Activated B cell treated with CpG ODN at 0.5 μM for 24 hours (primary cell): ENCODE data around the gene PELI3. TPM values are rescaled to one million over a fixed set of nuclear protein-coding genes. Genes with fewer than 3 reads are reported as not detected.

Experiments used
- ATAC-seq: fragments of 200-7000 bp; cut with Tn5 transposase; one replicate; pipeline ENCODE4 v1.10.0; 2021; ENCODE audit warnings: low read depth, mild to moderate bottlenecking, moderate library complexity
- CTCF ChIA-PET: fragments of 350-600 bp; sonication (Branson Sonifier 250); formaldehyde crosslinking; loops from one replicate; lab custom pipeline; 2021; ENCODE audit warnings: antibody characterized with exemption; lab: Charles Lee
- POLR2A ChIA-PET: fragments of 350-600 bp; sonication (Branson Sonifier 250); formaldehyde crosslinking; loops from one replicate; lab custom pipeline; 2021; ENCODE audit warnings: antibody characterized with exemption; lab: Charles Lee
- DNase-seq: peaks from one replicate; pipeline ENCODE4 v3.0.0; 2022
- H3K27ac Mint-ChIP-seq: one replicate; pipeline ENCODE4 v1.8.0; 2020; ENCODE audit warnings: mixed read lengths
- H3K27me3 Mint-ChIP-seq: one replicate; pipeline ENCODE4 v1.8.0; 2021; ENCODE audit warnings: mixed read lengths
- H3K36me3 Mint-ChIP-seq: one replicate; pipeline ENCODE4 v1.8.0; 2021; ENCODE audit warnings: low read depth, mixed read lengths
- H3K4me1 Mint-ChIP-seq: one replicate; pipeline ENCODE4 v1.8.0; 2021; ENCODE audit warnings: mixed read lengths
- H3K4me3 Mint-ChIP-seq: one replicate; pipeline ENCODE4 v1.8.0; 2020; ENCODE audit warnings: mild to moderate bottlenecking, mixed read lengths
- H3K9me3 Mint-ChIP-seq: one replicate; pipeline ENCODE4 v1.8.0; 2020; ENCODE audit warnings: mixed read lengths
- CTCF ChIP-seq: fragments of 200-600 bp; IDR thresholded peaks from one replicate; pipeline ENCODE4 v1.8.0; 2022; ENCODE audit warnings: antibody characterized with exemption, mild to moderate bottlenecking
- intact Hi-C: fragments of 100-400 bp; cut with micrococcal nuclease; formaldehyde crosslinking; loops from one replicate; pipeline ENCODE4 v1.15.1; 2024
- total RNA-seq: library from RNA; stranded (reverse); gene quantifications from 2 replicates; pipeline ENCODE4 v1.2.3, GENCODE V29; 2022

Gene PELI3
- total RNA-seq, 1 donor from 2014 or later: 8.5 TPM

GRCh38 chr11:66480117-66480938 lies 13.6 kb downstream of the PELI3 start, which contains the start of gene DPP3:
TSS of gene DPP3 (plus strand) at chr11:66480434. CDS start at chr11:66482201, 1,767 bp downstream.
- POLR2A ChIA-PET: interaction anchor here (0.5 to 2.4 kb wide), 29 partner anchors 11 to 1345 kb away, joined by 3 to 63 read pairs (median 5); partner anchors contain the start of genes ACTN3, BBS1, MRPL11 and NPAS4
- Mint-ChIP-seq H3K27ac (peak within 1 kb of the TSS; percentile 87), H3K36me3 (peaks cover 19% of the 10 kb centered on the region), H3K4me3 (peak within 1 kb of the TSS; percentile 90), H3K9me3 (no peaks in the 10 kb centered on the region), H3K27me3 (no peaks in the 10 kb centered on the region), H3K4me1 (peaks cover 22% of the 10 kb centered on the region)
- no peak for TF ChIP-seq CTCF
- CTCF ChIA-PET: interaction anchor here (0.9 to 3.8 kb wide), 10 partner anchors 14 to 198 kb away, joined by 3 to 27 read pairs (median 7); partner anchors contain the start of genes BBS1, MRPL11, PELI3 and RBM4
- intact Hi-C loops: loop anchor here (1.0 kb wide), 6 partner anchors 14 to 198 kb away; partner anchors contain the start of genes ACTN3, BBS1, PELI3 and ZDHHC24
- peak; percentile 98 for ATAC-seq
- DNase-seq: peak; percentile 91

DNA sequence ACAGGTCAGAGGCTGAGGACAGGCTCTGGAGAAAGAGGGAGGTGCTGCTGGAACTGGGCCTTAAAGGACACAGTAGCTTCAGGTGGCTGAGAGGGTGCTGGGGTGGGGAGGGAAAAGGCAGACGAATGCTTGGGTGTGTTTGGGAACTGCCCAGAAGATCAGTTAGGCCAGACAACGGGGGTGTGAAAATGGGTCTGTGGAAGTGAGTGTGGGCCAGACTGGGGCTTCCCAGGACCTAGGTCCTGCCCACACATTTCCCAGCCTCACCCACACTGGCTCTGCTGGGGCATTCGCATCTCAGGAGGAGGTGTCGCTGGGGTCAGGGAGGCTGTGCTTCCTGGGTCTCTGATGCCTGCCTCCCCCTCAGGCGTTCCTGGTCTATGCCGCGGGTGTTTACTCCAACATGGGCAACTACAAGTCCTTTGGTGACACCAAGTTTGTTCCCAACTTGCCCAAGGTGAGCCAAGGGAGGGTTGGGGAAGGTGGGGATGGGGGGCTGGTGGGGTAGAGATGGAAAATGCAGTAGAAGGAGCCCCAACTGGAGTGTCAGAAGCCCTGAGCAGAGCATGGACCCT lies 18.2 kb downstream of the PELI3 start:
- H3K36me3 Mint-ChIP-seq: peaks cover 57% of the 10 kb centered on the region
- no peak overlapping the region for H3K4me3 Mint-ChIP-seq
- TF ChIP-seq CTCF: no peak
- ATAC-seq (no peak), DNase-seq (no peak)
- intact Hi-C loops: no loop called here
- ChIA-PET POLR2A (no interaction called here), CTCF (no interaction called here)
- no peaks in the 10 kb centered on the region for H3K9me3 Mint-ChIP-seq
- H3K27ac Mint-ChIP-seq: no peak overlapping the region
- H3K4me1 Mint-ChIP-seq: peaks cover 12% of the 10 kb centered on the region
- H3K27me3 Mint-ChIP-seq: no peaks in the 10 kb centered on the region

GRCh38 chr11:66488957-66489356 lies 22.3 kb downstream of the PELI3 start:
- ATAC-seq: no peak
- Mint-ChIP-seq H3K4me1 (no peaks in the 10 kb centered on the region), H3K27me3 (no peaks in the 10 kb centered on the region), H3K36me3 (peaks cover 61% of the 10 kb centered on the region), H3K27ac (no peak overlapping the region), H3K4me3 (no peak overlapping the region), H3K9me3 (no peaks in the 10 kb centered on the region)
- intact Hi-C loops: no loop called here
- POLR2A ChIA-PET: interaction anchor here (0.6 kb wide), 2 partner anchors 10 to 1222 kb away, joined by 3 read pairs; no protein-coding TSS in a partner anchor
- DNase-seq: no peak
- no peak for TF ChIP-seq CTCF
- CTCF ChIA-PET: no interaction called here

GRCh38 chr11:66489636-66490035 lies 22.9 kb downstream of the PELI3 start:
- ChIA-PET CTCF (no interaction called here), POLR2A (interaction anchor here (0.7 kb wide), 1 partner anchor 470 kb away, joined by 6 read pairs; no protein-coding TSS in a partner anchor)
- DNase-seq (no peak), ATAC-seq (no peak)
- TF ChIP-seq CTCF: no peak
- intact Hi-C loops: no loop called here
- H3K27me3 Mint-ChIP-seq: no peaks in the 10 kb centered on the region
- H3K27ac Mint-ChIP-seq: no peak overlapping the region
- peaks cover 62% of the 10 kb centered on the region for H3K36me3 Mint-ChIP-seq
- H3K4me1 Mint-ChIP-seq: no peaks in the 10 kb centered on the region
- no peaks in the 10 kb centered on the region for H3K9me3 Mint-ChIP-seq
- H3K4me3 Mint-ChIP-seq: no peak overlapping the region
